Vagina (tissue), 2 donors: Measurements from ENCODE around the gene RFTN1. TPM values are rescaled to one million over a fixed set of nuclear protein-coding genes. Genes with fewer than 3 reads are reported as not detected.

Experiments
- DNase-seq, 2 donors: peaks; one replicate each; pipeline ENCODE4 v3.0.0-alpha.2; 2017; ENCODE audit errors: extremely low spot score in 2 of 2
- H3K27ac ChIP-seq: fragments of 200-600 bp; sonication (generic); one replicate; pipeline ENCODE4 v1.5.1; 2019
- H3K27me3 ChIP-seq: fragments of 200-600 bp; sonication (generic); one replicate; pipeline ENCODE4 v1.5.1; 2019
- H3K36me3 ChIP-seq, 2 donors: fragments of 200-600 bp; sonication (generic); one replicate each; pipeline ENCODE4 v1.5.1; 2017 to 2019
- H3K4me1 ChIP-seq: fragments of 200-600 bp; sonication (generic); one replicate; pipeline ENCODE4 v1.5.1; 2019
- H3K4me3 ChIP-seq, 2 donors: fragments of 200-600 bp; sonication (generic); 1 replicate in 1 of 2; 2 replicates in 1 of 2; pipeline ENCODE4 v1.5.1; 2016 to 2019
- H3K9me3 ChIP-seq: fragments of 200-600 bp; sonication (generic); one replicate; pipeline ENCODE4 v1.5.1; 2019
- POLR2A ChIP-seq, 2 donors: fragments of 450-650 bp; IDR thresholded peaks; one replicate each; pipeline ENCODE4 v1.6.1; 2017; ENCODE audit warnings: antibody characterized with exemption in 2 of 2, mild to moderate bottlenecking in 2 of 2, moderate library complexity in 2 of 2
- POLR2AphosphoS5 ChIP-seq, 2 donors: sonication (generic); formaldehyde crosslinking; IDR thresholded peaks; one replicate each; pipeline ENCODE4 v1.9.0; 2017; ENCODE audit warnings: antibody characterized with exemption in 2 of 2, mild to moderate bottlenecking in 2 of 2, low read depth in 1 of 2; ENCODE audit not compliant: insufficient read depth in 1 of 2
- intact Hi-C: fragments of 100-400 bp; cut with DNase I; formaldehyde crosslinking; loops from one replicate; pipeline ENCODE4 v1.15.1; 2023
- total RNA-seq: library from RNA; depleted of rRNA; stranded (reverse); fragments of >200 nt; gene quantifications from one replicate; pipeline ENCODE4 v1.2.3, GENCODE V29; 2016
- TF ChIP-seq, protein P1 (sequence below), 3 experiments: fragments of 450-650 bp in 2 of 3; fragments of 200-600 bp in 1 of 3; sonication (generic) in 1 of 3; IDR thresholded peaks; one replicate each; pipeline ENCODE4 v1.5.1; 2017 to 2019; ENCODE audit warnings: antibody characterized with exemption in 3 of 3, mild to moderate bottlenecking in 2 of 3, moderate library complexity in 2 of 3

The RFTN1 gene
- total RNA-seq, 1 donor from 2014 or later, result 47.4 TPM

DNA sequence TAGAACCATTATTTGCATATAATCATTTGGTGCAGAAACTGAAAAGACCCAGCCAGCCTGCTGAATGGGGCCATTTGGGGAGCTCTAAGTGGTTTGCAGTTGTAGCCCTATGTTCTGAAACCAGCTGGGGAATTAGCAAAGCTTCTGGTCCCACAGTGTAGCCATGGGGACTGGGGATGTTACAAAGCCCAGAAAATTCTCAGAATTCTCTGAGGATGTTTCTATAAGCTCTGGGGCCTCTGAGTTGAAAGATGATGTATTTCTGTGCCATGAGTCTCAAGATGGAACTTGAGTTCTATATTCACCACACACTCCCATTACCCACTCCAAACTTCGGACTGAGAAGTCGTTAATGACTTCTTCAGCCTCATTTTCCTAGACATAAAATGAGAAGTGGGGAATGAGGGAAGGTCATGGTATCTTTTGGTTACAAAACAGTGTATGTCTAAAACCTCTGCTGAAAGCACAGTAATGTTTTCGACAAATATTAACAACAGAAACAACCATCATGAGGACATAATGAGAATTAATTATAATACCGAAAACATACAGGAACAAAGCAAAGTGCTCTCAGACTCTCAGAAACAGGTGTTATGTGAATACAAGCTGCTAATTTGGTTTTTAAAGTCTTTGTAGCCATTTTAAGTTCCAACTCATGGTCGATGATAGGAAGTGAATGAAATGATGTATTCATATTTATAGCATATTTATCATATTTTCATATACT, 89.4 kb downstream of the RFTN1 start:
- TF ChIP-seq POLR2A (IDR thresholded peaks at IDR 0.05) (no peak), POLR2AphosphoS5 (IDR thresholded peaks at IDR 0.05; ENCODE audit: insufficient read depth in 1 of 2, low read depth in 1 of 2) (no peak)
- TF ChIP-seq, protein P1, sequence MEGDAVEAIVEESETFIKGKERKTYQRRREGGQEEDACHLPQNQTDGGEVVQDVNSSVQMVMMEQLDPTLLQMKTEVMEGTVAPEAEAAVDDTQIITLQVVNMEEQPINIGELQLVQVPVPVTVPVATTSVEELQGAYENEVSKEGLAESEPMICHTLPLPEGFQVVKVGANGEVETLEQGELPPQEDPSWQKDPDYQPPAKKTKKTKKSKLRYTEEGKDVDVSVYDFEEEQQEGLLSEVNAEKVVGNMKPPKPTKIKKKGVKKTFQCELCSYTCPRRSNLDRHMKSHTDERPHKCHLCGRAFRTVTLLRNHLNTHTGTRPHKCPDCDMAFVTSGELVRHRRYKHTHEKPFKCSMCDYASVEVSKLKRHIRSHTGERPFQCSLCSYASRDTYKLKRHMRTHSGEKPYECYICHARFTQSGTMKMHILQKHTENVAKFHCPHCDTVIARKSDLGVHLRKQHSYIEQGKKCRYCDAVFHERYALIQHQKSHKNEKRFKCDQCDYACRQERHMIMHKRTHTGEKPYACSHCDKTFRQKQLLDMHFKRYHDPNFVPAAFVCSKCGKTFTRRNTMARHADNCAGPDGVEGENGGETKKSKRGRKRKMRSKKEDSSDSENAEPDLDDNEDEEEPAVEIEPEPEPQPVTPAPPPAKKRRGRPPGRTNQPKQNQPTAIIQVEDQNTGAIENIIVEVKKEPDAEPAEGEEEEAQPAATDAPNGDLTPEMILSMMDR (IDR thresholded peaks at IDR 0.05), result no peak
- H3K27me3 ChIP-seq, result no peaks in the 10 kb centered on the region
- no peaks in the 10 kb centered on the region for H3K9me3 ChIP-seq
- DNase-seq, result no peak
- H3K27ac ChIP-seq, result no peak overlapping the region
- H3K36me3 ChIP-seq, result no peaks in the 10 kb centered on the region
- intact Hi-C loops, result no loop called here
- H3K4me1 ChIP-seq, result peaks cover 12% of the 10 kb centered on the region
- H3K4me3 ChIP-seq, result no peak overlapping the region

DNA sequence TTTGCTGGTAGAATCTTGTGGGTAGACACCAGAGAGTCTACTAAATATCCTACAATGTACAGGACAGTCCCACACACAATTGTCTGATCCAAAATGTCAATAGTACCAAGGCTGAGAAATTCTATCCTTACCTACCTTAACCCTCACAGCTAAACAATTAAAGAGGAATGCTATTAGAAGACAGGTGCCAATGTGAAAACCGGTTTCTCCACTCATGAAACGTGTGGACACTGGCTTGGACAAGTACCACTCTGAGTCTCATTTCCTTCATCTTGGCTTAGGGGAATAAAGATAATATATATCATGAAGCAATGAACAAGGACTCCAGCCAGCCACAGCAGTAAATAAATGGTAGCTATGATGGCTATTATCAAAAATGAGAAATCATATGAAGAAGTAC, 90.2 kb downstream of the RFTN1 start:
- no peak for DNase-seq
- no peak for TF ChIP-seq POLR2A (IDR thresholded peaks at IDR 0.05)
- no peak for TF ChIP-seq POLR2AphosphoS5 (IDR thresholded peaks at IDR 0.05; ENCODE audit: insufficient read depth in 1 of 2, low read depth in 1 of 2)
- TF ChIP-seq, protein P1 (IDR thresholded peaks at IDR 0.05), result no peak

DNA sequence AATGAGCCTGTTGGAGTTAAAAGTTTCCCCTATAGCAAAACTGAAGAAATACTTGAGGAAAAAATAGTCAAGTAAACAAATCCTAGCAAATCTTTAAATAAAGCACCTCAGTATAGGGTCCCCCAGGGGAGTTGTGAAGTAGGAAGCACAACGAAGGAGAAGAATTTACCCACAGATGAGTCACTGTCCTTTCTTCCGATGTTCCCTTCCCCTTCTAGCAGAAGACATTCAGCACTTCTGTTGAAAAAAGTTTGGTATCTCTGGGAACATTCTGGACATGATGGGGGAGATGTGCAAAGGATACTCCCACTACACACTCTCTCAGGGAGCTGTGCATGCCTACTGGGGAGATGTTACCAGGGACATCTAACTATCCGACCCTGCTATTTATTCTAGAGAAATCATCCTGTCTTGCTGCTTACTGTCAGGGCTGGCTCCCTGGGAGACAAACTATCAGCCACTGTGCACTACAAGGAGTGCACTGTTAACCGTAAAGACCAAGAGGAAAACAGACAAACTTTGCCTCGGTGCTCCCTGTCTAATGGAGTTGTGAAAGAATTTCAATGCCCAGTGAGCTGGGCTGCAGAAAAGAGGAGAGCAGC, 93.8 kb downstream of the RFTN1 start:
- TF ChIP-seq POLR2AphosphoS5 (IDR thresholded peaks at IDR 0.05; ENCODE audit: insufficient read depth in 1 of 2, low read depth in 1 of 2), result no peak
- TF ChIP-seq, protein P1 (IDR thresholded peaks at IDR 0.05), result no peak
- TF ChIP-seq POLR2A (IDR thresholded peaks at IDR 0.05), result no peak
- H3K27me3 ChIP-seq, result no peaks in the 10 kb centered on the region
- no peaks in the 10 kb centered on the region for H3K36me3 ChIP-seq
- no peak overlapping the region for H3K27ac ChIP-seq
- H3K4me1 ChIP-seq, result no peaks in the 10 kb centered on the region
- DNase-seq, result no peak
- H3K9me3 ChIP-seq, result no peaks in the 10 kb centered on the region
- H3K4me3 ChIP-seq, result no peak overlapping the region
- intact Hi-C loops, result no loop called here

More for the DNA sequence above, 90.2 kb downstream of the RFTN1 start:
- H3K4me3 ChIP-seq, result no peak overlapping the region
- intact Hi-C loops, result no loop called here
- peaks cover 12% of the 10 kb centered on the region for H3K4me1 ChIP-seq
- H3K36me3 ChIP-seq, result no peaks in the 10 kb centered on the region
- H3K27me3 ChIP-seq, result no peaks in the 10 kb centered on the region
- H3K9me3 ChIP-seq, result no peaks in the 10 kb centered on the region
- H3K27ac ChIP-seq, result no peak overlapping the region

- no peaks in the 10 kb centered on the region for H3K36me3 ChIP-seq
- TF ChIP-seq, protein P1 (IDR thresholded peaks at IDR 0.05), result no peak
- TF ChIP-seq POLR2AphosphoS5 (IDR thresholded peaks at IDR 0.05; ENCODE audit: insufficient read depth in 1 of 2, low read depth in 1 of 2) (no peak), POLR2A (IDR thresholded peaks at IDR 0.05) (no peak)
- no peak overlapping the region for H3K4me3 ChIP-seq
- no peaks in the 10 kb centered on the region for H3K9me3 ChIP-seq
- intact Hi-C loops, result no loop called here
- no peaks in the 10 kb centered on the region for H3K27me3 ChIP-seq
- no peak overlapping the region for H3K27ac ChIP-seq
- no peak for DNase-seq
- H3K4me1 ChIP-seq, result no peaks in the 10 kb centered on the region
Observed at GRCh38 chr3:16417945-16418739, 95.4 kb downstream of the RFTN1 start.
